A673 (cell line): ENCODE data around the gene MTHFR. TPM values are rescaled to one million over a fixed set of nuclear protein-coding genes. Genes with fewer than 3 reads are reported as not detected.

Experiments
- BruUV-seq: library from RNA; stranded (reverse); fragments of 400-500 nt; replicated peaks from 2 replicates; lab custom pipeline; 2021; lab: Mats Ljungman, UMichigan
- CTCF ChIA-PET: fragments of 300-600 bp; sonication (Branson Sonifier 250); formaldehyde crosslinking; loops from one replicate; lab custom pipeline; 2022; ENCODE audit warnings: antibody characterized with exemption; lab: Charles Lee
- POLR2A ChIA-PET: fragments of 300-600 bp; sonication (Branson Sonifier 250); formaldehyde crosslinking; loops from one replicate; lab custom pipeline; 2022; ENCODE audit warnings: antibody characterized with exemption; ENCODE audit not compliant: low non-redundant PET; lab: Charles Lee
- DNase-seq: peaks from one replicate; pipeline ENCODE4 v3.0.0-alpha.2; 2015; ENCODE audit warnings: low spot score
- H3K27ac ChIP-seq: fragments of 200-600 bp; sonication (generic); 2 replicates; pipeline ENCODE4 v1.5.1; 2016; ENCODE audit warnings: mixed run types, low read depth, mild to moderate bottlenecking, mixed read lengths, antibody characterized with exemption, low read length; ENCODE audit not compliant: poor library complexity, severe bottlenecking
- H3K27me3 ChIP-seq: fragments of 200-600 bp; sonication (generic); replicated peaks from 2 replicates; pipeline ENCODE4 v1.6.1; 2017; ENCODE audit warnings: mixed run types, low read depth, mild to moderate bottlenecking, mixed read lengths, antibody characterized with exemption, low read length; ENCODE audit not compliant: insufficient read depth, poor library complexity
- H3K36me3 ChIP-seq: fragments of 200-600 bp; sonication (generic); 2 replicates; pipeline ENCODE4 v1.6.1; 2016; ENCODE audit warnings: mixed run types, mild to moderate bottlenecking, mixed read lengths, antibody characterized with exemption, low read length; ENCODE audit not compliant: insufficient read depth, poor library complexity, severe bottlenecking
- H3K4me1 ChIP-seq: fragments of 200-600 bp; sonication (generic); 2 replicates; pipeline ENCODE4 v1.6.1; 2017; ENCODE audit warnings: mixed run types, mild to moderate bottlenecking, mixed read lengths, antibody characterized with exemption, low read length; ENCODE audit not compliant: insufficient read depth, poor library complexity, severe bottlenecking
- H3K4me3 ChIP-seq: fragments of 200-600 bp; sonication (generic); 2 replicates; pipeline ENCODE4 v1.5.1; 2016; ENCODE audit warnings: low read depth, mixed run types, mild to moderate bottlenecking, mixed read lengths, low read length; ENCODE audit not compliant: poor library complexity, severe bottlenecking
- H3K9me3 ChIP-seq: fragments of 200-600 bp; sonication (generic); 2 replicates; pipeline ENCODE4 v1.6.1; 2016; ENCODE audit warnings: mixed run types, low read depth, mild to moderate bottlenecking, mixed read lengths, antibody characterized with exemption, low read length; ENCODE audit not compliant: poor library complexity, severe bottlenecking
- EZH2 ChIP-seq: fragments of 200-600 bp; sonication (generic); IDR thresholded peaks from 2 replicates; pipeline ENCODE4 v1.6.1; 2017; ENCODE audit warnings: borderline replicate concordance, low read depth, mild to moderate bottlenecking, mixed read lengths, antibody characterized with exemption, low read length; ENCODE audit not compliant: poor library complexity, severe bottlenecking
- intact Hi-C: fragments of 100-400 bp; cut with micrococcal nuclease; formaldehyde crosslinking; loops from one replicate; pipeline ENCODE4 v1.10.0; 2022; ENCODE audit not compliant: unreplicated experiment
- total RNA-seq: library from RNA; stranded (reverse); gene quantifications from 2 replicates; pipeline ENCODE4 v1.2.3, GENCODE V29; 2021
- TF ChIP-seq, protein P1 (sequence below): fragments of 300-800, 200-600 bp; sonication (generic); conservative IDR thresholded peaks from 2 replicates; pipeline ENCODE4 v1.5.1; 2017; ENCODE audit warnings: low read depth, mild to moderate bottlenecking, antibody characterized with exemption, low read length, moderate library complexity, mixed read lengths

MTHFR gene
- total RNA-seq, 1 experiment from 2014 or later, result 23.3 TPM

- Histone ChIP-seq H3K27ac (no peak overlapping the region), H3K4me1 (peaks cover 5% of the 10 kb centered on the region), H3K27me3 (no peaks in the 10 kb centered on the region), H3K4me3 (no peak overlapping the region), H3K9me3 (no peaks in the 10 kb centered on the region), H3K36me3 (no peaks in the 10 kb centered on the region)
- BruUV-seq, result no TSS peak
- DNase-seq, result no peak
- CTCF ChIA-PET, result no interaction called here
- POLR2A ChIA-PET, result no interaction called here
- no peak for TF ChIP-seq EZH2
- TF ChIP-seq, protein P1, sequence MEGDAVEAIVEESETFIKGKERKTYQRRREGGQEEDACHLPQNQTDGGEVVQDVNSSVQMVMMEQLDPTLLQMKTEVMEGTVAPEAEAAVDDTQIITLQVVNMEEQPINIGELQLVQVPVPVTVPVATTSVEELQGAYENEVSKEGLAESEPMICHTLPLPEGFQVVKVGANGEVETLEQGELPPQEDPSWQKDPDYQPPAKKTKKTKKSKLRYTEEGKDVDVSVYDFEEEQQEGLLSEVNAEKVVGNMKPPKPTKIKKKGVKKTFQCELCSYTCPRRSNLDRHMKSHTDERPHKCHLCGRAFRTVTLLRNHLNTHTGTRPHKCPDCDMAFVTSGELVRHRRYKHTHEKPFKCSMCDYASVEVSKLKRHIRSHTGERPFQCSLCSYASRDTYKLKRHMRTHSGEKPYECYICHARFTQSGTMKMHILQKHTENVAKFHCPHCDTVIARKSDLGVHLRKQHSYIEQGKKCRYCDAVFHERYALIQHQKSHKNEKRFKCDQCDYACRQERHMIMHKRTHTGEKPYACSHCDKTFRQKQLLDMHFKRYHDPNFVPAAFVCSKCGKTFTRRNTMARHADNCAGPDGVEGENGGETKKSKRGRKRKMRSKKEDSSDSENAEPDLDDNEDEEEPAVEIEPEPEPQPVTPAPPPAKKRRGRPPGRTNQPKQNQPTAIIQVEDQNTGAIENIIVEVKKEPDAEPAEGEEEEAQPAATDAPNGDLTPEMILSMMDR, result no peak
- intact Hi-C loops, result no loop called here
Measured at GRCh38 chr1:11757047-11757446, 48.7 kb downstream of the MTHFR start.

DNA sequence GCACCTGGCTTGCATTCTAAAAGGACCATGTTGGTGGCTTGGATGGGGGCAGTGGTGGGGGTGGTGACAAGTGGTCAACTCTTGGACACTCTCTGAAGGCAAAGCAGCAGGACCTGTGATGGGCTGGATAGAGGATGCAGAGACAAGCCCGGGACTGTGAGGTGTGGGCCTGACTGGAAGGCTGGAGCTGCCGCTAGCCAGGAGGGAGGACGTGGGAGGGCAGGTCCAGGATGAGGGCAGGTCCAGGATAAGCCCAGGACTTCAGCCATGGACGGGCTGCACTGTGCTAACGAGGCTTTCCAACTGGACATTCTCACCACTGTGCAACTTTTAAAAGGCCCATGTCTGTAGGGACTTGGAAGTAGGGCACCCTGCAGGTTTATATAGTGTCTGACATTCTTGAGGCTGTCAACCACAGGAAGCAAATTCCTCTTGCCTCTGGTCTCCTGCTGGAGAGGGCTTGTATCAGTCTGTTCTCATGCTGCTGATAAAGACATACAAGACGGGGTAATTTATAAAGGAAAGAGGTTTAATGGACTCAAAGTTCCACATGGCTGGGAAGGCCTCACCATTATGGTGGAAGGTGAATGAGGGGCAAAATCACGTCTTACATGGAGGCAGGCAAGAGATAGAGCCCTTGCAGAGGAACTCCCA lies 52.1 kb downstream of the MTHFR start:
- intact Hi-C loops, result no loop called here
- TF ChIP-seq, protein P1, result no peak
- no peak for TF ChIP-seq EZH2
- Histone ChIP-seq H3K27me3 (no peaks in the 10 kb centered on the region), H3K9me3 (no peaks in the 10 kb centered on the region), H3K36me3 (no peaks in the 10 kb centered on the region), H3K27ac (no peak overlapping the region), H3K4me3 (no peak overlapping the region), H3K4me1 (peaks cover 5% of the 10 kb centered on the region)
- DNase-seq, result peak; percentile 66
- POLR2A ChIA-PET, result no interaction called here
- CTCF ChIA-PET, result no interaction called here
- no TSS peak for BruUV-seq

GRCh38 chr1:11752359-11753088 lies 53.2 kb downstream of the MTHFR start:
- no peaks in the 10 kb centered on the region for H3K27me3 ChIP-seq
- BruUV-seq, result no TSS peak
- intact Hi-C loops, result no loop called here
- CTCF ChIA-PET, result no interaction called here
- no peak overlapping the region for H3K4me3 ChIP-seq
- H3K27ac ChIP-seq, result no peak overlapping the region
- DNase-seq, result peak; percentile 35
- POLR2A ChIA-PET, result interaction anchor here (0.6 kb wide), 1 partner anchor 73 kb away, joined by 9 read pairs; no protein-coding TSS in a partner anchor
- no peak for TF ChIP-seq EZH2
- TF ChIP-seq, protein P1, result no peak
- no peaks in the 10 kb centered on the region for H3K9me3 ChIP-seq
- peaks cover 5% of the 10 kb centered on the region for H3K4me1 ChIP-seq
- H3K36me3 ChIP-seq, result no peaks in the 10 kb centered on the region
